HG03442 (cell line): ENCODE data around the gene CD300C.
"Not testable (repeated sequence)": the region's sequence is repeated elsewhere in the genome, so short reads cannot be mapped to it uniquely, and the experiment has no call there.

Experiments used
- ATAC-seq: cut with Tn5 transposase; IDR thresholded peaks from one replicate; pipeline ENCODE4 v1.9.1; 2021; ENCODE audit warnings: mild to moderate bottlenecking, moderate library complexity; ENCODE audit not compliant: unreplicated experiment

CD300C gene

DNA sequence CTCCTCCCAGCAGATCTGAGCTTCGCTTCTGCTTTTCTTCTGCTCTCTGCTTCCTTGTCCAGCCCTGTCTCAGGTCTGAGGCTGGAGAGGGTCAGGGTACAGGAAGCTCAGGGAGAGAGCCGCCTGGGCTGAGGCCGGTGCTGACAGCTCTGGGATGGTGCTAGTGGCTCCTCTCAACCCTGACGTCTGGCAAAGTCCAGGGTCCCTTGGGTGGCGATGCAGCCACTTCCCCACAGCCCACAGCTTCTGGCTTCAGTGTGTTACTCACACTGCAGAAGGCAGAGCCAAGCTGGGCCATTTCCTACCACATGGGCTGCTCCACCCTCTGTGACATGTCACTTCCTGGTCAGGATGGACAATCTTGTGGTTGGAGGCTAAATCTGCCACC lies at the start of gene CD300C:
Gene CD300C, minus strand, starts transcription at position 273 of the 388 bp plus-strand sequence. CDS start 333 bp downstream, outside the sequence.
- ATAC-seq = no peak

DNA sequence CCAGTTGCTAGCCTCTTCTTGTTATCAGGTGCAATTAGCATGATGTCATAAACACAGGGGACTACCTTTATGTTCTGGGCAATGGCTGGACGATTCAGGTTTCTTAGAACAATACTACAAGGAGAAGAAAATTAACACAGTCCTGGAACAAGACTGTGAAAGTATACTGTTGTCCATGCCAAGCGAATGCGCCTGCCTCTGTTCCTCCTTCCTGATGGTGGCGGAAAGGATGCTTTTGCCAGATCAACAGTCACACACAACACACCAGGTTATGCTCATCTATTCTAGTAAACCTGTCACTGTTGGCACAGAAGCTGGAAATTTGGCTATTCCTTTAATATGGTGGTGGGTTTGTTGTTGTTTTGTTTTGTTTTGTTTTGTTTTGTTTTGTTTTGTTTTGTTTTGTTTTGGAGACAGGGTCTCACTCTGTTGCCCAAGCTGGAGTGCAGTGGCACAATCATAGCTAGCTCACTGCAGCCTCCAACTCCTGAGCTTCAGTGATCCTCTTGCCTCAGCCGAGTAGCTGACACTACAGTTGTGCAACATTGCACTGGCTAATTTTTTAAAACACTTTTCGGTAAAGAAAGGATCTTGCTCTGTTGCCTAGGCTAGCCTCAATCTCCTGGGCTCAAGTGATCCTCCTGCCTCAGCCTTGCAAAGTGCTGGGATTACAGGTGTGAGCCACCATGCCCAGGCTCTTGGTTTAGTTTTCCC lies 49.3 kb upstream of the CD300C start:
- ATAC-seq = no peak

DNA sequence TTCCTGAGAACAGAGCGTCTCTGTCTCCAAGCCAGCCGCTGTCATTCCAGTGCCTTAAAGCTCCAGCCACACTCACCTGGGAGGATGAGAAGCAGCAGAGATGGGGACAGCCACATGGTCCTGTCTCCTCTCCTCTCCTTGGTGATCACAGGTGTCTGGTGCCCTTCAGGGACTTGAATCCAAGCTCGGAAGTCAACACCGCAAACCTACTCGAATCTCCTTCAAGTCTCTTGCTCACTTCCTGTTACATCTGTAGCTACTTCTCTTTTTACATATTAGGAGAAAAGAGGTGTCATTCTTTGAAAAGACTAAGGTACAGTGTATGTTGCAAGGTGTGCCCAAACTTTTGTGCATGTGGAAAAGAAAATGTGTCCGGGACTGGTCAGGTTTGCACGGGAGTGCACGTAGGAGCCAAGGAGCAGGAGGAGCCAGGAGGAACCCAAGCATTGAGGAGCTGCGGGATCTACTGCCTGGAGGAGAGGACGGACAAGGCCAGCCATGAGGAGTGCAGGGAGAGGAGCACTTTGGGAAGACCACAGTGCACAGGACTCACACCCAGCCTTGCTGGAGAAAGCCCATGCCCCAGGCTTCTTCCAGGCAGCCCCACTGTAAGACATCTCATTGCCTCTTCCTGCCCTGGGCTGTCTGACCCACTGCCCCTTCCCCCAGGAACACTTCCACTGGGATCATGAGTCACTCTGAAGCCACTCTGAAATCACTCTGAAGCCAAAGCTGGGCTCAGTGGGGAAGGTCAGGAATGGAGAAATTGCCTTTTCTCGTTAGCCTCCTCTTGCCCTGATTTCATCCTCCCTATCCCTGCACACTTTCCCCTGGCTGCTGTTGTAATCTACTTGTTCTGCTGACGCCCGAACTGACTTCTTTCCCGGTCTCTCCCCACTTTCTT lies 46.4 kb upstream of the CD300C start, which contains the start of gene CD300LD:
Gene CD300LD, minus strand, starts transcription at position 197 of the 904 bp plus-strand sequence. Its CDS starts 81 bp downstream, at position 116.
- no peak for ATAC-seq

GRCh38 chr17:74591503-74591902 lies 45.6 kb upstream of the CD300C start:
- no peak for ATAC-seq

DNA sequence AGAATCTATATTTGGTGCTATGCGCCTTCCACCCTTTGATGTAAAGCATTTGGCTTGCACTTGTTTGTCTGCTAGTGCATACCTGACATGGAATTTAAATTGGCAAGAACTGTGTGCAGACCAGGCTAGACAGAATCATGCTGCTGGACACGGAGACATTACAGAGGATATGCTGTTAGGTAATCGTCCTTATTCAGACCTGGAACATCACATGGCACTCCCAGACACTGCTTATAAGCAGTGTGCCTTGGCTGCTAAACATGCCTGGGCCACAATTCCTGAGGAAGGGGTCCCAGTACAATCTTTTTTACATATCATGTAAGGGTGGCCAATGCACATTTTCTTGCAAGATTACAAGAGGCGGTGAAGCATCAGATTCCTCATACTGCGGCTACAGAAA lies 39.8 kb upstream of the CD300C start:
- no peak for ATAC-seq

DNA sequence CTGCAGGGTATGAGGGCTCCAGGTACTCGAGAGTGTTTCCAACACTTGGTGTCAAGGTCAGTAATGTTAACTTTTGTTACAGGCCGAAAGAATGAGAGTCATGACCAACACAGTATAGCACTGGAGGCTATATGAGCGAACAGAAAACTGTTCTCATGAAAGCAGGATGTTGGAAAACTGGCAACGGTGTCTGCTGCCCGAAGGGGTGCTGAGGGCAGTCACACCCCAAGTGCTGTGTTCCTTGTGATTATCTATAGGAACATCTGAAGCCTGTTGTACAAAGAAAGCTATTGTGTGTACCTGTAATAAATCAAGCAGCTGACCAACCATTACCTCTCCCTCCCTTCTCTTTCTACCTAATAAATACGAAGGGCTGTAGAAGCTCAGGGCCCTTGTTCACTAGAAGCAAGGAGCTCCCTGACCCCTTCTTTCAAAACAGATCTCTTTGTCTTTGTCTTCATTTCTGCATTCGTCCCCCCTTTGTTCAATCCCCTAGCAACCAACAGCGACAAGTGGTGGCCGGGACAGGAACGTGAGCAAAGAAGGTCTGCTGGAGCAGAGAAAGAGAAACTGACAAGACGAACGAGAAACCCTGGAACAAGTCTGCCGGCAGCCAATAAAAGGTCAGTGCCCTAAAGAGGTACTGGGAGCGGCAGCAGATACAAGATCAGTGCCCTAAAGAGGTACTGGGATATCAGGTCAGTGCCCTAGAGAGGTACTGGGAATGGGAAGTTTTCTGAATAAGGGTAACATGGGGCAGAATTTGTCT lies 38.6 kb upstream of the CD300C start:
- ATAC-seq = no peak

DNA sequence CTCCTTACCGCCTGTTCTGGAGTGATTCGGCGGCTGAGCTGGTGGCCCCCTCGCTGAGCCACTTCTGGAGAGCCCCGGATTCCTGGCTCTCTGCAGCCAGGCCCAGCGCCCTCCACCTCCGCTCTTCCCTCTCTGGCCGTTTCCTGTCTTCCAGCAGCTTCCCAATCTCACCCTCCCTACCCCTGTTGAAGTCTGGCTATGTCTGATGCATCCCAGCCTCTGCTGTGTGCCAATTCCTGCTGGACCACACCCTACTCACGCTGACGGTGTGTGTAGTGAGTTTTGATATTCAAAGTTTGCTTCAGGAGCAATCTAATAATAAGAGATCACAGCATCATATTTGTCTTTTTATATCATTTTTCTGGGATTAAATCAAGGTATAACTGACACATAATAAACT lies 36.7 kb upstream of the CD300C start:
- no peak for ATAC-seq

DNA sequence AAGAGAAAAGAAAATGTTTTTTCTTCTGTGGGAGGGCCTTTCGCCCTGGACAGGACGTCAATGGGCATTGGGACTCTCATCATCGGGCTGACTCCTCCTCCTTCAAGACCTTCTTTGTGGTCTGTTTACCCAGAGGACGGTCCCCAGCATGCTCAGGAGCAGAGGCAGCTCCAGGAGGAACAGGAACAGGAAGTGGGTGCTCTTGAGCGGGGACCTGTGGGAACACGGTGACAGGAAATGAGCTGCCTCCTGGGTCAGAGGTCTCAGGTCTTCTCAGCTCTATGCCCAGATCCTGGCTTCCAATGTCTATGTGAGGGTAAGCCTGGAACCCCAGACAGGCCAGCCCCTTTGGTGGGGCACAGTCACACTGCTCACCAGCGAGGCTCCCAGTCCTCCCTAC lies 34.0 kb upstream of the CD300C start:
- ATAC-seq = no peak

GRCh38 chr17:74578979-74579378 lies 33.1 kb upstream of the CD300C start:
- no peak for ATAC-seq

DNA sequence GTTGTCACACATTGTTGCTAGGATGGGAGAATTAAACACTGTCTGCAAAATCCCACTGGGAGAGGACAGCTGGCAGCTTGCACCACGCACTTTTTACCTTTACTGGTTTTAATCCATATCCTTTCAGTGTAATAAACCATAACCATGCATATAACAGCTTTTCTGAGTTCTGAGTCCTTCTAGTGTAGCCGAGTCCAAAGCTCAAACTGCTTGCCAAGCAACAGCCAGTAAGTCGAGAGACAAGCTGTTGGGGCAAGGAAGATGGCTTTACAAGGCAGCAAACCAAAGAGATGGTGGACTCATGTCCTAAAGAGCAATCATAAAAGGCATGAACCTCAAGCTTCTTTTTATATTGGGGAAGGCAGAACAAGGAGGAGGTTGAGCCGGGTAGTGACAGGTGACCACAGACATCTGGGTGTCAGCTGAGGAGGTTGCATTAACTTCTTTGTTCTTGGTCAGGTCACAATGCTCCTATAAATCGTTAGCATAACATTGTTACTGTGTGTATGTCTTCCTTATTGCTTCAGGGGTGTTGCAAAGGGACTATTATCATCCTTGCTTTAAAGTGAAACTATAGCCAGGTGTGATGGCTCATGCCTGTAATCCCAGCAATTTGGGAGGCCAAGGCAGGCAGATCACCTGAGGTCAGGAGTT lies 28.7 kb upstream of the CD300C start:
- no peak for ATAC-seq

DNA sequence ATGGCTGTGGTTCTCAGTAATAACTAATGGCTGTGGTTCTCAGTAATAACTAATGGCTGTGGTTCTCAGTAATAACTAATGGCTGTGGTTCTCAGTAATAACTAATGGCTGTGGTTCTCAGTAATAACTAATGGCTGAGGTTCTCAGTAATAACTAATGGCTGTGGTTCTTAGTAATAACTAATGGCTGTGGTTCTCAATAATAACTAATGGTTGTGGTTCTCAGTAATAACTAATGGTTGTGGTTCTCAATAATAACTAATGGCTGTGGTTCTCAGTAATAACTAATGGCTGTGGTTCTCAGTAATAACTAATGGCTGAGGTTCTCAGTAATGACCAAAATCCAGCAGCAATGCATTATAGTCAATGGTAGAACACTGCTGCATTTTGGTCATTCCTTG lies 27.7 kb upstream of the CD300C start:
- ATAC-seq = not testable (repeated sequence)

DNA sequence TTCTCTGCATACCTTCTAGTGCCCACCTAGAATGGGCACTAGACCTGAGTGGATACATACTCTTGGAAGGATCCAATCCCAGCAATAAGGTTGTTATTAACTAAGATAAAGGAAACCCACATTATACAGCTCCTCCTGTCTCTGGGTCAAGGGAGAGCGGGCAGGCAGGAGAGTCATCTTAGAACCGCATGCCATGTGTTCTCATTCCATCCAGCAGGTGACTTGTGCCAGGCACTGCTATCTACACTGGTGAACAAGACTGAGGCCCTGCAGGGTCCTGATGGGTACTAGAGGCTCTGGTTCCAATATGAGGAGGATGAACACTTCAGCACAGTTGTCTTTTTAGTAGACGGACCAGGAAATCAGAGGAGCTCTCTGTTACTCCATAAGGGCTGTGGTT lies 27.3 kb upstream of the CD300C start:
- no peak for ATAC-seq

DNA sequence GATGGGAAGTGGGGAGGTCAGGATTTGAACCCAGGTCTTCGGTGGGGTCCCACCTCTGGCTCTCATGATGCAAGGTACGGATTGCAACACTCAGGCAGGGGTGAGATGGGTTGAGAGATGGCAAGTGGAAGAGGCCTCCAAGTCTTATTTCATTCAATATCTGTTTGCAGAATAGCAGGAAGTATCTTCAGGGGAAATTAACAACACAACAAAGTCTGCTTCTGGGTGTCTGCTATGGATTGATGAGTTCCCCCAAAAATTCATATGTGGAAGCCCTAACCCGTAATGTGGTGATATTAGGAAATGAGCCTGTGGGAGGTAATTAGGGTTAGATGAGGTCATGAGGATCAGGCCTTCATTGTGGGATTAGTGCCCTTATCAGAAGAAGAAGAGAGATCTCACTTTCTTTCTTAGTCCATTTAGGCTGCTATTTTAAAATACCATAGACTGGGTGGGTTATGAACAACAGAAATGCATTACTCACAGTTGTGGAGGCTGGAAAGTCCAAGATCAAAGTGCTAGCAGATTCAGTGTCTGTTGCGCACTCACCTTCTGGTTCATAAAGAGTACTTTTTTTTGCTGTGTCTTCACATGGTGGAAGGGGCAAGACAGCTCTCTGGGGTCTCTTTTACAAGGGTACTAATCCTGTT lies 25.8 kb upstream of the CD300C start:
- ATAC-seq = no peak

GRCh38 chr17:74569020-74570003 lies 23.4 kb upstream of the CD300C start:
- no peak for ATAC-seq

DNA sequence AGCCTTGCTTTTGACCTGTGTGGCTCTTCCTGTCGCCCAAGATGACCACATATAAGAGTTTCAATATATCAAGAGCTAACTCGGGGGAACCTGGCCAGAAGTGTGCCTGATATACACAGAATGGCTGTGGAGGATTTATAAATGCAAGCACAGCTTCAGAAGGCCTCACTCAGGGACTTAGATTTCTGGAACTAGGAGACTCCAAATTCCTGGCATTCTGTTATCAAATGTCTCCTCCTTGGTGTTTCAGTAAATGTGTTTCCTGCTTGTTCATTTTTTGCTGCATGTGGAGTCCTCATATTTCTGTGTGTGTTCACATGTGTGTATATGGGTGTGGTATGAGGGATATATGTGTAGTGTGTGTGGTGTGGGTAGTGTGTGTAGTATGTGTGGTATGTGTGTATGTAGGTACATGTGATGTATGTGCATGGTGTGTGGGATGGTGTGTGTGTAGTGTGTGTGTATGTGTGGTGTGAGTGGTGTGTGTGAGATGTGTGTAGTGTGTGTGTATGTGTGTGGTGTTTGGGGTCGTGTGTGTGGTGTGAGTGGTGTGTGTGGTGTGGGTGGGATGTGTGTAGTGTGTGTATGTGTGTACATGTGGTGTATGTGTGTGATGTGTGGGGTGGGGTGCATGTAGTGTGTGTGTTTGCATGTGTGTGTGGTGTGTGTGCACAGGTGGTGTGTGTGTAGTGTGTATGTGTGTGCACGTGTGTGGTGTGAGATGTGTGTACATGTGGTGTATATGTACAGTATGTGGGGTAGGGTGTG lies 22.4 kb upstream of the CD300C start:
- no peak for ATAC-seq

GRCh38 chr17:74567397-74567796 lies 21.5 kb upstream of the CD300C start, which contains the start of gene CD300H:
Gene CD300H (minus strand): TSS chr17:74567509.
- no peak for ATAC-seq

- ATAC-seq = no peak
These were observed 20.3 kb upstream of the CD300C start for GRCh38 chr17:74566132-74566753.

GRCh38 chr17:74565126-74565525 lies 19.2 kb upstream of the CD300C start:
- no peak for ATAC-seq
